Posterior cingulate gyrus (tissue), 11 donors: ENCODE measurements around the gene LDB2.
A peak's percentile ranks its signal among the peaks of the same experiment; 100 is the strongest.
"Not testable (repeated sequence)": the region's sequence is repeated elsewhere in the genome, so short reads cannot be mapped to it uniquely, and the experiment has no call there.

Experiments used
- DNase-seq, 10 donors: peaks; one replicate each; pipeline versions ENCODE4 v3.0.0 to v3.0.0-alpha.2; 2020 to 2021; ENCODE audit warnings: mixed read lengths in 3 of 10
- intact Hi-C: fragments of 100-400 bp; cut with DNase I; formaldehyde crosslinking; loops from one replicate; pipeline ENCODE4 v1.15.1; 2023

The LDB2 gene

GRCh38 chr4:16582526-16582925, 315.9 kb downstream of the LDB2 start:
- peak in 1 of 10 donors; percentile 57 for DNase-seq
- intact Hi-C loops: no loop called here

- DNase-seq: peak in 1 of 10 donors; percentile 11
- intact Hi-C loops: no loop called here
Observed at GRCh38 chr4:16582036-16582435, 316.4 kb downstream of the LDB2 start.

- no peak for DNase-seq
- intact Hi-C loops: no loop called here
Observed at GRCh38 chr4:16581117-16581516, 317.3 kb downstream of the LDB2 start.

GRCh38 chr4:16580514-16580913, 317.9 kb downstream of the LDB2 start:
- DNase-seq: no peak
- intact Hi-C loops: no loop called here

- DNase-seq: peak in 1 of 10 donors; percentile 14
- intact Hi-C loops: no loop called here
Observed at GRCh38 chr4:16579866-16580265, 318.6 kb downstream of the LDB2 start.

GRCh38 chr4:16577177-16577576, 321.3 kb downstream of the LDB2 start:
- no peak for DNase-seq
- intact Hi-C loops: no loop called here

- DNase-seq: no peak
- intact Hi-C loops: no loop called here
Observed at GRCh38 chr4:16574981-16575380, 323.5 kb downstream of the LDB2 start.

GRCh38 chr4:16573739-16574138, 324.7 kb downstream of the LDB2 start:
- intact Hi-C loops: no loop called here
- no peak for DNase-seq

GRCh38 chr4:16573206-16573605, 325.2 kb downstream of the LDB2 start:
- DNase-seq: no peak
- intact Hi-C loops: no loop called here

GRCh38 chr4:16572631-16573030, 325.8 kb downstream of the LDB2 start:
- DNase-seq: no peak

GRCh38 chr4:16572161-16572560, 326.3 kb downstream of the LDB2 start:
- intact Hi-C loops: no loop called here
- no peak for DNase-seq

More at GRCh38 chr4:16572631-16573030, 325.8 kb downstream of the LDB2 start:
- intact Hi-C loops: no loop called here

- intact Hi-C loops: no loop called here
- DNase-seq: no peak
Observed at GRCh38 chr4:16569790-16570189, 328.7 kb downstream of the LDB2 start.

GRCh38 chr4:16557316-16557715, 341.1 kb downstream of the LDB2 start:
- DNase-seq, intact Hi-C loops: not testable (repeated sequence)

- DNase-seq: no peak
Observed at GRCh38 chr4:16555156-16555555, 343.3 kb downstream of the LDB2 start.

GRCh38 chr4:16550531-16550930, 347.9 kb downstream of the LDB2 start:
- no peak for DNase-seq
- intact Hi-C loops: no loop called here

More at GRCh38 chr4:16555156-16555555, 343.3 kb downstream of the LDB2 start:
- intact Hi-C loops: no loop called here

GRCh38 chr4:16545656-16546055, 352.8 kb downstream of the LDB2 start:
- no peak for DNase-seq
- intact Hi-C loops: no loop called here

- DNase-seq: no peak
- intact Hi-C loops: no loop called here
Observed at GRCh38 chr4:16544869-16545268, 353.6 kb downstream of the LDB2 start.

- intact Hi-C loops: no loop called here
- peak in 3 of 10 donors; percentile 67 to 87 (median 84) for DNase-seq
Observed at GRCh38 chr4:16544251-16544721, 354.2 kb downstream of the LDB2 start.

- DNase-seq: no peak
- intact Hi-C loops: no loop called here
Observed at GRCh38 chr4:16537926-16538325, 360.5 kb downstream of the LDB2 start.

- DNase-seq: no peak
- intact Hi-C loops: no loop called here
Observed at GRCh38 chr4:16532240-16532970, 366.0 kb downstream of the LDB2 start.

GRCh38 chr4:16530688-16531635, 367.5 kb downstream of the LDB2 start:
- DNase-seq: no peak
- intact Hi-C loops: no loop called here
